ENCODE data around the gene BMERB1. TPM values are rescaled to one million over a fixed set of nuclear protein-coding genes. Genes with fewer than 3 reads are reported as not detected.
"Not testable (repeated sequence)": the region's sequence is repeated elsewhere in the genome, so short reads cannot be mapped to it uniquely, and the experiment has no call there.

BMERB1 gene
- polyA plus RNA-seq, 1 of the 3 experiments (the other 2 are of a cell fraction), result 33.9 TPM

DNA sequence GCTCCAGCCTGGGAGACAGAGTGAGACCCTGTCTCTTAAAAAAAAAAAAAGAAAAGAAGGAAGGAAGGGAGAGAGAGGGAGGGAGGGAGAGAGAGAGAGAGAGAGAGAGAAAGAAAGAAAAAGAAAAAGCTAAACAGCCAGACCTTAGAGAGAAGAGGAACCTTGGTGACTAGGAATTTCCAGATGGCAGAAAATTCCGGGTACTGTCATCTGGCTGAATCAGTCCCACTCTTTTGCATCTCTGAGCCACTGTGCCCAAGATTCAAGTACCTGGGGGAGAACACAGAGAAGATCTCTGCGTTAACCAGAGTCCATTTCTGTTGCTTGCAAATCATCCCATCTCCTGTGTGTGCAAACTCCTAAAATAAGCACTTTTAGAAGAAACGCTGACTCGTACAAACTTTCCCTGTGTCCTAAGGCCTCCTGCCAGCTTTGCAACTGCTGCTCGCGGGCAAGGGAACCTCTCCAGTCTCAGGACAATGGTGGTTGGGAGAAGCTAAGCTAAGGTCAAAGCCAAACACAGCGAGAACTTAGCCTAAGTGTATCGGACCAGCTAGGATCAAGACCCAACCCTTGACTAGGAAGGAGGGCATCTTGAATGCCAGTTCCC is 18.0 kb downstream of the BMERB1 start:
- H3K9ac ChIP-seq, result no peak overlapping the region
- H3K4me3 ChIP-seq (ENCODE audit: low read depth in 2 of 2, low read length in 1 of 2), result no peak overlapping the region
- no peak overlapping the region for H2AFZ ChIP-seq (ENCODE audit: low read depth)
- H3K27me3 ChIP-seq (ENCODE audit: insufficient read depth), result no peaks in the 10 kb centered on the region
- no peak for DNase-seq
- H3K9me3 ChIP-seq, result no peaks in the 10 kb centered on the region
- no peaks in the 10 kb centered on the region for H3K4me1 ChIP-seq (ENCODE audit: control insufficient read depth in 1 of 2, insufficient read depth in 2 of 2, low read depth in 1 of 2, low read length in 1 of 2)
- WGBS (ENCODE audit: low lambda C conversion rate), result 88% methylated on average over 8 of the region's 8 CpGs
- TF ChIP-seq SMC3 (IDR thresholded peaks at IDR 0.05; ENCODE audit: low read depth, low read length) (no peak), MEF2A (IDR thresholded peaks at IDR 0.05; ENCODE audit: borderline replicate concordance, low read depth) (no peak), FOSL2 (IDR thresholded peaks at IDR 0.05; ENCODE audit: borderline replicate concordance, low read depth) (no peak)
- TF ChIP-seq, protein P1, sequence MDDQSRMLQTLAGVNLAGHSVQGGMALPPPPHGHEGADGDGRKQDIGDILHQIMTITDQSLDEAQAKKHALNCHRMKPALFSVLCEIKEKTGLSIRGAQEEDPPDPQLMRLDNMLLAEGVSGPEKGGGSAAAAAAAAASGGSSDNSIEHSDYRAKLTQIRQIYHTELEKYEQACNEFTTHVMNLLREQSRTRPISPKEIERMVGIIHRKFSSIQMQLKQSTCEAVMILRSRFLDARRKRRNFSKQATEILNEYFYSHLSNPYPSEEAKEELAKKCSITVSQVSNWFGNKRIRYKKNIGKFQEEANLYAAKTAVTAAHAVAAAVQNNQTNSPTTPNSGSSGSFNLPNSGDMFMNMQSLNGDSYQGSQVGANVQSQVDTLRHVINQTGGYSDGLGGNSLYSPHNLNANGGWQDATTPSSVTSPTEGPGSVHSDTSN (IDR thresholded peaks at IDR 0.05), result no peak
- CTCF ChIA-PET, result interaction anchor here (0.7 kb wide), 1 partner anchor 77 kb away, joined by 4 read pairs; no protein-coding TSS in a partner anchor
- no peak overlapping the region for H3K4me2 ChIP-seq
- H3F3A ChIP-seq (replicated peaks; ENCODE audit: insufficient read depth), result no peaks in the 10 kb centered on the region
- no peak overlapping the region for H3K27ac ChIP-seq (ENCODE audit: low read depth in 2 of 2, low read length in 1 of 2)
- H3K9me2 ChIP-seq, result no peaks in the 10 kb centered on the region
- POLR2A ChIA-PET, result no interaction called here
- H4K20me1 ChIP-seq (ENCODE audit: insufficient read depth), result no peaks in the 10 kb centered on the region
- peaks cover 6% of the 10 kb centered on the region; the same call in 1 of the 2 replicates for H3K79me2 ChIP-seq (ENCODE audit: insufficient read depth)
- no peaks in the 10 kb centered on the region for H3K36me3 ChIP-seq (replicated peaks in 1 of 2; ENCODE audit: control insufficient read depth in 1 of 2, insufficient read depth in 2 of 2, low read length in 1 of 2)

DNA sequence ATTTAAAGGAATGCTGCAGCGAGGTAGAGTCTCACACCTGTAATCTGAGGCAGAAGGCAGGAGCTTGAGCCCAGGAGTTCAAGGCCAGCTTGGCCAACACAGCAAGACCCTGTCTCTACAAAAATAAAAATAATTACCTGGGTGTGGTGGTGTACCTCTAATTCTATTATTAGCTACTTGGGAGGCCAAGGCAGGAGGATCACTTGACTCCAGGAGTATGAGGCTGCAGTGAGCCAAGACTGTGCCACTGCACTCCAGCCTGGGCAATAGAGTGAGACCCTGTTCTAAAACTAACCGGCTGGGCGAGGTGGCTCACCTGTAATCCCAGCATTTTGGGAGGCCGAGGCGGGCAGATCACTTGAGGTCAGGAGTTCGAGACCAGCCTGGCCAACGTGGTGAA is 18.9 kb downstream of the BMERB1 start:
- CTCF ChIA-PET, result interaction anchor here (0.7 kb wide), 1 partner anchor 13 kb away, joined by 3 read pairs; no protein-coding TSS in a partner anchor
- 86% methylated on average over 5 of the region's 7 CpGs for WGBS (ENCODE audit: low lambda C conversion rate)

DNA sequence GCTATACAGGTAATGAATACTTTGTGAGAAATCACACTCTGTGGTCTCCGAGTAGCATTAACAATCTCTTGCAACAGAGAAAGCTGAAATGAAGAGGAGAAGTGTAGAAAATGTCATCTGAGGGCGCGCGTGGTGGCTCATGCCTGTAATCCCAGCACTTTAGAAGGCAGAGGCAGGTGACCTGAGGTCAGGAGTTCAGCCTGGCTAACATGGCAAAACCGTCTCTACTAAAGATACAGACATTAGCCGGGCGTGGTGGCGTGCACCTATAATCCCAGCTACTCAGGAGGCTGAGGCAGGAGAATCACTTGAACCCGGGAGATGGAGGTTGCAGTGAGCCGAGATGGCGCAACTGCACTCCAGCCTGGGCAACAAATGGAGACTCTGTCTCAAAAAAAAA is 20.5 kb downstream of the BMERB1 start:
- H3K9me3 ChIP-seq; H3K4me2 ChIP-seq; POLR2A ChIA-PET; H3K79me2 ChIP-seq (ENCODE audit: insufficient read depth); H3K27ac ChIP-seq (ENCODE audit: low read depth in 2 of 2, low read length in 1 of 2); CTCF ChIA-PET; H3F3A ChIP-seq (replicated peaks; ENCODE audit: insufficient read depth); DNase-seq; H3K4me1 ChIP-seq (ENCODE audit: control insufficient read depth in 1 of 2, insufficient read depth in 2 of 2, low read depth in 1 of 2, low read length in 1 of 2); H3K9ac ChIP-seq; H3K4me3 ChIP-seq (ENCODE audit: low read depth in 2 of 2, low read length in 1 of 2); H3K9me2 ChIP-seq; H2AFZ ChIP-seq (ENCODE audit: low read depth); H3K36me3 ChIP-seq (replicated peaks in 1 of 2; ENCODE audit: control insufficient read depth in 1 of 2, insufficient read depth in 2 of 2, low read length in 1 of 2); H3K27me3 ChIP-seq (ENCODE audit: insufficient read depth); H4K20me1 ChIP-seq (ENCODE audit: insufficient read depth): not testable (repeated sequence)
- WGBS (ENCODE audit: low lambda C conversion rate), result 94% methylated on average over 11 of the region's 11 CpGs

More for the DNA sequence above, 18.9 kb downstream of the BMERB1 start:
- H3K9me2 ChIP-seq; H3K9me3 ChIP-seq; POLR2A ChIA-PET; H2AFZ ChIP-seq (ENCODE audit: low read depth); H3K4me1 ChIP-seq (ENCODE audit: control insufficient read depth in 1 of 2, insufficient read depth in 2 of 2, low read depth in 1 of 2, low read length in 1 of 2); H3K79me2 ChIP-seq (ENCODE audit: insufficient read depth); H3F3A ChIP-seq (replicated peaks; ENCODE audit: insufficient read depth); H3K4me2 ChIP-seq; H3K27ac ChIP-seq (ENCODE audit: low read depth in 2 of 2, low read length in 1 of 2); DNase-seq; H3K9ac ChIP-seq; H3K36me3 ChIP-seq (replicated peaks in 1 of 2; ENCODE audit: control insufficient read depth in 1 of 2, insufficient read depth in 2 of 2, low read length in 1 of 2); H4K20me1 ChIP-seq (ENCODE audit: insufficient read depth); H3K4me3 ChIP-seq (ENCODE audit: low read depth in 2 of 2, low read length in 1 of 2); H3K27me3 ChIP-seq (ENCODE audit: insufficient read depth): not testable (repeated sequence)
